Measurements from ENCODE around the gene PDZD2.
"Not testable (repeated sequence)": the region's sequence is repeated elsewhere in the genome, so short reads cannot be mapped to it uniquely, and the experiment has no call there.

The PDZD2 gene

GRCh38 chr5:31722111-31722510 lies 83.2 kb downstream of the PDZD2 start:
- no peak overlapping the region for H3K9ac ChIP-seq (ENCODE audit: low read depth, low read length)
- no peaks in the 10 kb centered on the region for H3K27me3 ChIP-seq (ENCODE audit: control insufficient read depth, insufficient read depth, low read length)
- H3K9me3 ChIP-seq (ENCODE audit: control insufficient read depth, insufficient read depth, low read length): no peaks in the 10 kb centered on the region
- H3K36me3 ChIP-seq (ENCODE audit: control insufficient read depth, insufficient read depth, low read length): no peaks in the 10 kb centered on the region
- peaks cover under 1% of the 10 kb centered on the region for H3K4me1 ChIP-seq (ENCODE audit: control insufficient read depth, insufficient read depth, low read length)
- H3K4me3 ChIP-seq (ENCODE audit: low read depth, low read length): no peak overlapping the region

DNA sequence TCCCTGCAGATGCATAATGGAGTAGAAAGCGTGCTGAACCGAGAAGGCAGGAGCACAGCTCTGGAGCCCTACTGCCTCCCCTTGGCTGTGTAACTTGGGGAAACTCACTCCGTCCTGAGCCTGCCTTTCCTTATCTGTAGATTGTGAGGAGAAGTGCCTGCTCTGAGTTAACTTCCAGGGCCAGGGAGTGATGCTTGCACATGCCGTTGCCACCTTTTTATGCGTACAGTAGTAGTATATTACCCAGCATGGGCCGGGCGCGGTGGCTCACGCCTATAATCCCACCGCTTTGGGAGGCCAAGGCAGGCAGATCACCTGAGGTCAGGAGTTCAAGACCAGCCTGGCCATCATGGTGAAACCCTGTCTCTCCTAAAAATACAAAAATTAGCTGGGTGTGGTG lies 87.1 kb downstream of the PDZD2 start:
- Histone ChIP-seq H3K36me3 (ENCODE audit: control insufficient read depth, insufficient read depth, low read length) (no peaks in the 10 kb centered on the region), H3K9ac (ENCODE audit: low read depth, low read length) (no peak overlapping the region), H3K9me3 (ENCODE audit: control insufficient read depth, insufficient read depth, low read length) (no peaks in the 10 kb centered on the region), H3K4me3 (ENCODE audit: low read depth, low read length) (no peak overlapping the region), H3K4me1 (ENCODE audit: control insufficient read depth, insufficient read depth, low read length) (peaks cover 3% of the 10 kb centered on the region), H3K27me3 (ENCODE audit: control insufficient read depth, insufficient read depth, low read length) (no peaks in the 10 kb centered on the region)

GRCh38 chr5:31726952-31727351 lies 88.0 kb downstream of the PDZD2 start:
- Histone ChIP-seq H3K9me3 (ENCODE audit: control insufficient read depth, insufficient read depth, low read length) (no peaks in the 10 kb centered on the region), H3K27me3 (ENCODE audit: control insufficient read depth, insufficient read depth, low read length) (no peaks in the 10 kb centered on the region)

DNA sequence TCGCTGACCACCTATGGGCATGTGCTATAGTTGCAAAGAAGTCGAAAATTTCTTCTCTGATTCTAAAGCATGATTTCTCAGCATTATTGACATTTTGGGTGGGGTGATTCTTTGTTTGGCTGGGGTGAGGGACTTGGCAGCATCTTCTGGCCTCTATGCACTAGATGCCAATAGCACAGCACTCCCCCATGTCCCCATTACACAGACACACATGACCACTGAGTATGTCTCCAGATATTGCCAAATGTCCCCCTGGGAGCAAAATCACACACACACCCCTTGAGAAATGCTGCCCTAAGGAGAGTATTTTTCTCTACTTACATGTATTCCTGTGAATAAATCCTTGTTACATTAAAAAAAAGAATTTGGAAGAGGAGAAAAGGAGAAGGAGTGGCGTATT lies 89.1 kb downstream of the PDZD2 start:
- Histone ChIP-seq H3K4me3 (ENCODE audit: low read depth, low read length) (no peak overlapping the region), H3K9me3 (ENCODE audit: control insufficient read depth, insufficient read depth, low read length) (no peaks in the 10 kb centered on the region), H3K9ac (ENCODE audit: low read depth, low read length) (no peak overlapping the region), H3K27me3 (ENCODE audit: control insufficient read depth, insufficient read depth, low read length) (no peaks in the 10 kb centered on the region), H3K36me3 (ENCODE audit: control insufficient read depth, insufficient read depth, low read length) (peaks cover 3% of the 10 kb centered on the region), H3K4me1 (ENCODE audit: control insufficient read depth, insufficient read depth, low read length) (peaks cover 12% of the 10 kb centered on the region)

More at GRCh38 chr5:31726952-31727351, 88.0 kb downstream of the PDZD2 start:
- no peak overlapping the region for H3K9ac ChIP-seq (ENCODE audit: low read depth, low read length)
- H3K4me1 ChIP-seq (ENCODE audit: control insufficient read depth, insufficient read depth, low read length): peaks cover 8% of the 10 kb centered on the region
- no peaks in the 10 kb centered on the region for H3K36me3 ChIP-seq (ENCODE audit: control insufficient read depth, insufficient read depth, low read length)
- H3K4me3 ChIP-seq (ENCODE audit: low read depth, low read length): no peak overlapping the region

DNA sequence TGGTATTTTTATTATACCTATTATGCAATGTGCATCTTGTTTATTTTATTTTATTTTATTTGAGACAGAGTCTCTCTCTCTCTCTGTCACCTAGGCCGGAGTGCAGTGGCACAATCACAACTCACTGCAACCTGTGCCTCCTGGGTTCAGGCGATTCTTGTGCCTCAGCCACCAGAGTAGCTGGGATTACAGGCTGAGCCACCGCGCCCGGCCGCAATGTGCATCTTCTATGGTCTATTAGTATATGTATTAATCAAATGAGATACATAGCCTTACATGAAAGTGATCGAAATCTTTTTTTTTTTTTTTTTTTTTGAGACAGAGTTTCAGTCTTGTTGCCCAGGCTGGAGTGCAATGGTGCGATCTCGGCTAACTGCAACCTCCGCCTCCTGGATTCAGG lies 89.9 kb downstream of the PDZD2 start:
- H3K4me1 ChIP-seq (ENCODE audit: control insufficient read depth, insufficient read depth, low read length): peaks cover 12% of the 10 kb centered on the region
- not testable (repeated sequence) for H3K9ac ChIP-seq (ENCODE audit: low read depth, low read length); H3K27me3 ChIP-seq (ENCODE audit: control insufficient read depth, insufficient read depth, low read length); H3K4me3 ChIP-seq (ENCODE audit: low read depth, low read length); H3K36me3 ChIP-seq (ENCODE audit: control insufficient read depth, insufficient read depth, low read length); H3K9me3 ChIP-seq (ENCODE audit: control insufficient read depth, insufficient read depth, low read length)

- H3K9me3 ChIP-seq (ENCODE audit: control insufficient read depth, insufficient read depth, low read length): no peaks in the 10 kb centered on the region
- peaks cover 3% of the 10 kb centered on the region for H3K36me3 ChIP-seq (ENCODE audit: control insufficient read depth, insufficient read depth, low read length)
- H3K4me1 ChIP-seq (ENCODE audit: control insufficient read depth, insufficient read depth, low read length): peaks cover 19% of the 10 kb centered on the region
- H3K9ac ChIP-seq (ENCODE audit: low read depth, low read length): peak overlapping the region; percentile 38
- H3K27me3 ChIP-seq (ENCODE audit: control insufficient read depth, insufficient read depth, low read length): no peaks in the 10 kb centered on the region
- H3K4me3 ChIP-seq (ENCODE audit: low read depth, low read length): no peak overlapping the region
These were observed 91.2 kb downstream of the PDZD2 start for GRCh38 chr5:31730139-31730538.

DNA sequence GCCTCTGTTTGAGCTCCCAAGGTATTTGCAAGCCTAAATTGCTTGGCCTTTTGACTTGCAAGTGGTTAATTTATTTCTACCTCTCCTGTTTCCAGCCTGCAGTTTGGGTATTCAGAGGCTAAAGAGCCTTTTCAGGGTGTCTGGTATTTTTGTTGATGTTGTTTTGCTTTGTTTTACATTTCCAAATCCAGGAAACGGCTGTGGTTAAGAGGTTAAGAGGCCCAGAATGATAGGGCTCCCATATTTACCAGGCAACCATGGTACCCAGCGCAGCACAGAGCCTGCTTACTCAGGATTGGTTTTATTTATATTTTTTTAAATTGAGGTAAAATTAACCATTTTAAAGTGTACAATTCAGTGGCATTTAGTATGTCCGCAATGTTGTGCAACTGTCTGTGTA lies 92.1 kb downstream of the PDZD2 start:
- Histone ChIP-seq H3K9ac (ENCODE audit: low read depth, low read length) (no peak overlapping the region), H3K27me3 (ENCODE audit: control insufficient read depth, insufficient read depth, low read length) (no peaks in the 10 kb centered on the region), H3K9me3 (ENCODE audit: control insufficient read depth, insufficient read depth, low read length) (no peaks in the 10 kb centered on the region), H3K4me1 (ENCODE audit: control insufficient read depth, insufficient read depth, low read length) (peaks cover 20% of the 10 kb centered on the region), H3K36me3 (ENCODE audit: control insufficient read depth, insufficient read depth, low read length) (peaks cover 3% of the 10 kb centered on the region), H3K4me3 (ENCODE audit: low read depth, low read length) (no peak overlapping the region)

GRCh38 chr5:31731710-31732301 lies 92.9 kb downstream of the PDZD2 start:
- peaks cover 3% of the 10 kb centered on the region for H3K36me3 ChIP-seq (ENCODE audit: control insufficient read depth, insufficient read depth, low read length)
- no peak overlapping the region for H3K9ac ChIP-seq (ENCODE audit: low read depth, low read length)
- no peak overlapping the region for H3K4me3 ChIP-seq (ENCODE audit: low read depth, low read length)
- peaks cover 20% of the 10 kb centered on the region for H3K4me1 ChIP-seq (ENCODE audit: control insufficient read depth, insufficient read depth, low read length)
- H3K27me3 ChIP-seq (ENCODE audit: control insufficient read depth, insufficient read depth, low read length): no peaks in the 10 kb centered on the region
- no peaks in the 10 kb centered on the region for H3K9me3 ChIP-seq (ENCODE audit: control insufficient read depth, insufficient read depth, low read length)

GRCh38 chr5:31732821-31733220 lies 93.9 kb downstream of the PDZD2 start:
- H3K9ac ChIP-seq (ENCODE audit: low read depth, low read length); H3K36me3 ChIP-seq (ENCODE audit: control insufficient read depth, insufficient read depth, low read length); H3K27me3 ChIP-seq (ENCODE audit: control insufficient read depth, insufficient read depth, low read length); H3K4me3 ChIP-seq (ENCODE audit: low read depth, low read length); H3K9me3 ChIP-seq (ENCODE audit: control insufficient read depth, insufficient read depth, low read length): not testable (repeated sequence)
- peaks cover 20% of the 10 kb centered on the region for H3K4me1 ChIP-seq (ENCODE audit: control insufficient read depth, insufficient read depth, low read length)

DNA sequence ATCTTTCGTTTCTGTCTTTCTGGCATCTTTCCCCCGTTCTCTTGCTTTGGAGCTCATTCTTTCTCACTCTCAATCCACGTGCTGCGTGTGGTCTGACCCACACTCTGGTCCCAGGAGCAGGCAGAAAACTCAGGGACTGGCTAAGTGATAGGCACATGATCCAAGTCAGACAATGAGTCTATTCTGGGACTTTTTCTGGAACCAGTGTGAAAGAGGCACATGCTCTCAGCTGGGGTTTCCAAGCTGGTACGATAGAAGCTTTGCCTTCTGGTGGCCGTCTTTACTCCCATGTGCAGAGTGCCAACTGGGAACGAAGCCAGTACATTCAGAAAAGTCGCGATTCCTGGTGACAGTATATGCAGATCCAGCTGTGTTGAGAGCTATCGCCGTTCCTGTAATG lies 94.4 kb downstream of the PDZD2 start:
- no peak overlapping the region for H3K4me3 ChIP-seq (ENCODE audit: low read depth, low read length)

DNA sequence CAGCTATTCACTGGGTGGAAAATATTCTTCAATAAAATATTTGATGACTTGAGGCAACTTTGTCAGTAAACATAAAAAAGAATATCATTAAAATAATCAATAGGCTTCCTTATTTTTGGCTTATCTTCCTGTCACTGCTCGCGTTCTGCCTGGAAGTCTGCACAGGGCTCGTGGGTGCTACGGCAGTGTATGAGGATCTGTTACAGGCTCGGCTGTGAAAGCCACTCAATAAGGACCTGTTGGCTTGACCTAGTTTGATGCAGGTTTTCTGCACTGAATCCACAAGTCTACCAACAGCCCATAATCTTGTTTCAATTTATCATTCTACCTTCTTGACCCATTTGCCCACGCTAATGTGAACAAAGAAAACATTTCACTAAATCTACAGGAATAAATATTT lies 97.2 kb downstream of the PDZD2 start:
- H3K9ac ChIP-seq (ENCODE audit: low read depth, low read length): no peak overlapping the region
- peaks cover 16% of the 10 kb centered on the region for H3K4me1 ChIP-seq (ENCODE audit: control insufficient read depth, insufficient read depth, low read length)
- H3K36me3 ChIP-seq (ENCODE audit: control insufficient read depth, insufficient read depth, low read length): peaks cover 3% of the 10 kb centered on the region
- no peaks in the 10 kb centered on the region for H3K27me3 ChIP-seq (ENCODE audit: control insufficient read depth, insufficient read depth, low read length)
- H3K4me3 ChIP-seq (ENCODE audit: low read depth, low read length): no peak overlapping the region
- no peaks in the 10 kb centered on the region for H3K9me3 ChIP-seq (ENCODE audit: control insufficient read depth, insufficient read depth, low read length)

More for the DNA sequence above, 94.4 kb downstream of the PDZD2 start:
- peaks cover 3% of the 10 kb centered on the region for H3K36me3 ChIP-seq (ENCODE audit: control insufficient read depth, insufficient read depth, low read length)
- no peaks in the 10 kb centered on the region for H3K27me3 ChIP-seq (ENCODE audit: control insufficient read depth, insufficient read depth, low read length)
- H3K9ac ChIP-seq (ENCODE audit: low read depth, low read length): no peak overlapping the region
- H3K4me1 ChIP-seq (ENCODE audit: control insufficient read depth, insufficient read depth, low read length): peaks cover 20% of the 10 kb centered on the region
- no peaks in the 10 kb centered on the region for H3K9me3 ChIP-seq (ENCODE audit: control insufficient read depth, insufficient read depth, low read length)

DNA sequence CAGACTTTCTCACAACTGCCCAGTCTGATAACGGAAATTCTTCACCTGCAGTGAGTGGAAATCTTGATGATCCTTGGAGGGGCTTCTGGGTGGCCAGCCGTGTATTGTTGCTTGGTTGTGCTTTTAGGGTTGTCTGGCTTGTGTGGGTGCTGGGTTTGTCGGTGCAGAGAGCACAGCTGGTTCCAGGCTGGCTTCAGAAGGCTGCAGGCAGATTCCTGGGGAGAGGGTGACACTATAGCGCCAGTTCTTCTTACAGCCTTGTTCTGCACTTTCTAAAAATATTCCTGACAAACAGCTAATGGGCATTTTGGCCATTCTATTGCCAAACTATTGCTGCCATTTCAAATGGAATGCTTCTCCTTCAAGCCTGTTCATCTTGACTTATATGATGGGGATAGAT lies 99.3 kb downstream of the PDZD2 start:
- H3K9ac ChIP-seq (ENCODE audit: low read depth, low read length): no peak overlapping the region
- peaks cover 8% of the 10 kb centered on the region for H3K4me1 ChIP-seq (ENCODE audit: control insufficient read depth, insufficient read depth, low read length)
- no peaks in the 10 kb centered on the region for H3K27me3 ChIP-seq (ENCODE audit: control insufficient read depth, insufficient read depth, low read length)
- no peaks in the 10 kb centered on the region for H3K9me3 ChIP-seq (ENCODE audit: control insufficient read depth, insufficient read depth, low read length)
- H3K36me3 ChIP-seq (ENCODE audit: control insufficient read depth, insufficient read depth, low read length): no peaks in the 10 kb centered on the region
- H3K4me3 ChIP-seq (ENCODE audit: low read depth, low read length): no peak overlapping the region
